GM18870 (cell line): ENCODE measurements around the gene TMEM79.
"Not testable (repeated sequence)": the region's sequence is repeated elsewhere in the genome, so short reads cannot be mapped to it uniquely, and the experiment has no call there.

Experiments
- ATAC-seq: cut with Tn5 transposase; IDR thresholded peaks from one replicate; pipeline ENCODE4 v1.9.1; 2021; ENCODE audit warnings: moderate library complexity; ENCODE audit not compliant: unreplicated experiment

The TMEM79 gene

GRCh38 chr1:156298852-156299357, 14.8 kb downstream of the TMEM79 start, which contains the start of gene VHLL:
VHLL (minus strand) TSS chr1:156299307; CDS start chr1:156299189, 118 bp downstream.
- ATAC-seq: no peak

GRCh38 chr1:156303241-156303640, 19.1 kb downstream of the TMEM79 start:
- no peak for ATAC-seq

GRCh38 chr1:156305215-156305614, 21.1 kb downstream of the TMEM79 start:
- ATAC-seq: no peak

- no peak for ATAC-seq
Observed at GRCh38 chr1:156308078-156308477, 24.0 kb downstream of the TMEM79 start.

- no peak for ATAC-seq
Observed at GRCh38 chr1:156310962-156311361, 26.8 kb downstream of the TMEM79 start.

GRCh38 chr1:156316909-156317308, 32.8 kb downstream of the TMEM79 start:
- ATAC-seq: no peak

DNA sequence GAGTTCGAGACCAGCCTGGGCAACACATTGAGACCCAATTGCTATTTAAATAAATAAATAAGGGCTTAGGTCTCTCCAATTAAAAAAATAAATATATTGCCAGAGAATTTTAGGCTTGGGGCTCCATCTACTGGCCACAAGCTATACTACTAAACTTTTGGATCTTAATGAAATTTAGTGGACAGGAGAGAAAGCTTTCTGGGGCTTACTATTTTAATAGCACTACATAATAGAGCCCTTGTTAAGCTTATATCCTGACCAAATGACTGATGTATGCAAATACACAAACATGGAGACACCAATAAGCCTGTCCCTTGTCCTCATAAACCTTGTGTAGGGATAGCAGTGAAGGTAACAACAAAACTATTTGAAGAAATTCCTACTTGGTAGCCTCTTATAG, 35.5 kb downstream of the TMEM79 start:
- no peak for ATAC-seq

GRCh38 chr1:156320560-156320959, 36.4 kb downstream of the TMEM79 start:
- no peak for ATAC-seq

DNA sequence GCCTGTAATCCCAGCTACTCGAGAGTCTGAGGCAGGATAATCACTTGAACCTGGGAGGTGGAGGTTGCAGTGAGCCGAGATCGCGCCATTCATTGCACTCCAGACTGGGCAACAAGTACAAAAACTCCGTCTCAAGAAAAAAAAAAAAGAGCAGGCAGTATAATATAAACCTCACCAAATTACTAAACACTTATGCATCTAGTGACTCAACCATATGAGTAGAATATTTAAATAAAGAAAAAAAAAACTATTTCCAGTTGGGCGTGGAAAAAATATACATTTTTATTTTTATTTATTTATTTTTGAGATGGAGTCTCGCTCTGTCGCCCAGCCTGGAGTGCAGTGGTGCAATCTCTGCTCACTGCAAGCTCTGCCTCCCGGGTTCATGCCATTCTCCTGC, 39.1 kb downstream of the TMEM79 start:
- not testable (repeated sequence) for ATAC-seq

DNA sequence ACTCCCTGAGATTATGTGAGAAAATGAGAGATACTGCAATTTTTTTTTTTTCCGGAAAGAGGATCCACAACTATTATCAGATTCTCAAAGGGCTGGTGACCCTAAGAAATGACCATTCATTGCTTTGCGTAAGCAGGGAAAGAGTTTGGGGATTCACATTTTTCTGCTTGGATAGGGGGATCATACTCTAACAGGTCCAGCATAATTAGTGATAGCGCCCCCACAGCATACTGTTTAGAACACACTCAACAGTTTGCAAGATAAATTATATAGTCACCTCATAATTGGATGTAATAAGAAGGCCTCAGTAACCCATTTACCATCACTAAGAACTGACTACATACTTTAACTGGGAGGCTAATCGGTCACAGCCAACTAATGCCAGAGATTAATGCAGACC, 52.1 kb downstream of the TMEM79 start:
- ATAC-seq: no peak

- ATAC-seq: no peak
Observed at GRCh38 chr1:156337052-156337887, 53.1 kb downstream of the TMEM79 start.

GRCh38 chr1:156337888-156338179, 53.7 kb downstream of the TMEM79 start:
- peak; percentile 0 for ATAC-seq

DNA sequence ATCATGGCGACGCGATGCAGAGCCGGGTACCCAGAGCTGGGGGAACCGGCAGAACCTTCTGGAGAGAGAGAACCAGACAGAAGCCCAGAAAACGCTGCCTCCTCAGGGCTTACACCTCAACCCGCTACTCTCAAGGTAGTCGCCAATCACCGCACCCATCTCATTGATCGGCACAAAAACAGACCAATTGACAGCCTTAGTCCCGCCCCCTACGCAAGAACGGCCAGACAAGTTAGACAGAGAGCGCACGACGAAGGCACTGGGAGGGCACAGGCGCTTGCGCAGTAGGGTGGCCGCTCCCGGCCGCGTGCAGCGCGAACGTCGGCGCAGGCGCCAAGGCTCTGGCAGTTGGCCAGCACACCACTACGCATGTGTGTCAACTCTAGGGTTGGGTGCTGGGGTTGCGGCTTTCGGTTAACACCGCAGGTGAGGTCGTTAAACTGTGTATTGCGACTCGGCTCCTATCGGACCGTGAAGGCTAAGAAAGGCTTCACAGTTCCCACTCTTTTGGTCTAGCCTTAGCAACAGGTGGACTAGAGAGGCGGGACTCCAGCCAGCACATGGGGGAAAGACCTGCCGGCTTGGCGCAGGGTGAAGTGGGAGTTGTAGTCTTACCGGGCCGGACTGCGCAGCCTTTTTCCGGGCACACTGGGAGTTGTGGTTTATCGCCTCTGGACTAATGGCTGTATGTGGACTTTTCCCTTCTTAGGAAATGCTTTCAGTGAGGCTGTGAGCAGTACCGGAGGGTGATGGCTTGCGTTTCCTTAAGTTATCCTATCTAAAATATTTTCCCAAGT, 54.3 kb downstream of the TMEM79 start, which contains the start of the genes CCT3 and TSACC:
Gene CCT3 (minus strand): TSS at position 113 of the 797 bp plus-strand sequence. CDS start 108 bp downstream, at position 5.
Gene TSACC (plus strand): TSS at position 347 of the 797 bp plus-strand sequence. CDS start 1,232 bp downstream, outside the sequence.
- peak; percentile 94 for ATAC-seq
